NCI-H2171 (cell line): ENCODE results near the gene STRIP2.
"Not testable (repeated sequence)": the region's sequence is repeated elsewhere in the genome, so short reads cannot be mapped to it uniquely, and the experiment has no call there.

ENCODE experiments used
- DNase-seq: peaks from one replicate; lab custom pipeline; 2025; lab: John Stamatoyannopoulos, UW

Gene STRIP2

DNA sequence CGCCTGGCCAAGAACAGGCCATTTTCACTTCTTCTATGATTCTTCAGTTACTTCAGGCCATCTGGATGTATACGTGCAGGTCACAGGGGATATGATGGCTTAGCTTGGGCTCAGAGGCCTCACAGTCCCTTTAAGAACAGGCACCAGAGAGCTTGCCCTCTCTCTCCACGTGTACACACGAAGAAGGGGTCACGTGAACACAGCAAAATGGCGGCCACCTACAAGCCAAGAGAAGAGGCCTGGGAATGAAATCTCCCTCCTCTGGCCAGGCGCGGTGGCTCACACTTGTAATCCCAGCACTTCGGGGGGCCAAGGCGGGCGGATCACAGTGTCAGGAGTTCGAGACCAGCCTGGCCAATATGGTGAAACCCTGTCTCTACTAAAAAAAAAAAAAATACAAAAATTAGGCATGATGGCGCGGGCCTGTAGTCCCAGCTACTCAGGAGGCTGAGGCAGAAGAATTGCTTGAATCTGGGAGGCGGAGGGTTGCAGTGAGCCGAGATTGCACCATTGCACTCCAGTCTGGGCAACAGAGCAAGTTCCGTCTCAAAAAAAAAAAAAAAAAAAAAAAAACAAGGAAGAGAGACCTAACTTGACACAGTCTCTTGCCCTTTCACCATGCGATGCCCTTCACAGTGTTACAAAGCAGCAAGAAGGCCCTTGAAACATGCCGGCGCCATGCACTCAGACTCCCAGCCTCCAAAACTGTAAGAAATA lies 100.5 kb downstream of the STRIP2 start:
- DNase-seq = not testable (repeated sequence)

DNA sequence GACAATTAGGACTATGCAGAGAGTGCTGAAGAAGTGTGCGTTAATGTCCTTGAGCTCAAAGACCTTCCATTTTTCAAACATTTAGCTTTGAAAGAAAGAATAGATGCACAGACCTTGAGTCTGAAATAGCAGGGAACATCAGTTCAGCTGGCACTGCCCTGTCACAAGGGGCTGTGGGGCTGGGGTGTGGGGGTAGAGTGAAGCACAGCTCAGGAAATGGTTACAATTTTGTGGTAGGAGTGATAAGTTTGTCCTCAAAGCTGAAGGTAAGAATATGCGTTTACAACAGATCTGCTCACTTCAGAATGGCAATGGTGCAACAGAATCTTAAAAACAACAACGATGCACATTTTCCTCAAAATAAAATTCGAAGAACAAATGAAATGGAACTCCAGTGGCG lies 101.7 kb downstream of the STRIP2 start:
- no peak for DNase-seq

DNA sequence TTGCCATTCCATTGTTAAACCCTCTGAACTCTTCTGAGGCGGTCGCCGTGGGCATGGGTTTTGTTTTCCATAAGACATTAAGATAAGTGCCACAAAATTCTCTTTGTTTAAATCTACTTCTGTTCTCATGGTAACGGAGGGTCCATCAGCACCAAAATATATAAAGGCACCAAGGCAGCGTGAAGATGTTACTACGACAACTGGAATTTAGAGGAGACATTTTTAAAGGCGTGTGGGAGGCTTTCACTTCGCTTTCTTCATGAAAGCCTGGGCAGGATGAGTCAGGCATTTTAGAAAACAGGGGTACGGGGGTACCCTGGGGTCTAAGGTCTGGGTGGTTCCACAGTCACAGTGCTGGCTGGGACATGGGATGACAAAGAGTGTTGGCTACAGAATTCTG lies 102.1 kb downstream of the STRIP2 start:
- no peak for DNase-seq
